A673 (cell line): ENCODE data around the gene SHISA7. TPM values are rescaled to one million over a fixed set of nuclear protein-coding genes. Genes with fewer than 3 reads are reported as not detected.

ENCODE experiments used
- BruUV-seq: library from RNA; stranded (reverse); fragments of 400-500 nt; replicated peaks from 2 replicates; lab custom pipeline; 2021; lab: Mats Ljungman, UMichigan
- CTCF ChIA-PET: fragments of 300-600 bp; sonication (Branson Sonifier 250); formaldehyde crosslinking; loops from one replicate; lab custom pipeline; 2022; ENCODE audit warnings: antibody characterized with exemption; lab: Charles Lee
- POLR2A ChIA-PET: fragments of 300-600 bp; sonication (Branson Sonifier 250); formaldehyde crosslinking; loops from one replicate; lab custom pipeline; 2022; ENCODE audit warnings: antibody characterized with exemption; ENCODE audit not compliant: low non-redundant PET; lab: Charles Lee
- DNase-seq: peaks from one replicate; pipeline ENCODE4 v3.0.0-alpha.2; 2015; ENCODE audit warnings: low spot score
- H3K27ac ChIP-seq: fragments of 200-600 bp; sonication (generic); 2 replicates; pipeline ENCODE4 v1.5.1; 2016; ENCODE audit warnings: mixed run types, low read depth, mild to moderate bottlenecking, mixed read lengths, antibody characterized with exemption, low read length; ENCODE audit not compliant: poor library complexity, severe bottlenecking
- H3K27me3 ChIP-seq: fragments of 200-600 bp; sonication (generic); replicated peaks from 2 replicates; pipeline ENCODE4 v1.6.1; 2017; ENCODE audit warnings: mixed run types, low read depth, mild to moderate bottlenecking, mixed read lengths, antibody characterized with exemption, low read length; ENCODE audit not compliant: insufficient read depth, poor library complexity
- H3K36me3 ChIP-seq: fragments of 200-600 bp; sonication (generic); 2 replicates; pipeline ENCODE4 v1.6.1; 2016; ENCODE audit warnings: mixed run types, mild to moderate bottlenecking, mixed read lengths, antibody characterized with exemption, low read length; ENCODE audit not compliant: insufficient read depth, poor library complexity, severe bottlenecking
- H3K4me1 ChIP-seq: fragments of 200-600 bp; sonication (generic); 2 replicates; pipeline ENCODE4 v1.6.1; 2017; ENCODE audit warnings: mixed run types, mild to moderate bottlenecking, mixed read lengths, antibody characterized with exemption, low read length; ENCODE audit not compliant: insufficient read depth, poor library complexity, severe bottlenecking
- H3K4me3 ChIP-seq: fragments of 200-600 bp; sonication (generic); 2 replicates; pipeline ENCODE4 v1.5.1; 2016; ENCODE audit warnings: low read depth, mixed run types, mild to moderate bottlenecking, mixed read lengths, low read length; ENCODE audit not compliant: poor library complexity, severe bottlenecking
- H3K9me3 ChIP-seq: fragments of 200-600 bp; sonication (generic); 2 replicates; pipeline ENCODE4 v1.6.1; 2016; ENCODE audit warnings: mixed run types, low read depth, mild to moderate bottlenecking, mixed read lengths, antibody characterized with exemption, low read length; ENCODE audit not compliant: poor library complexity, severe bottlenecking
- CTCF ChIP-seq: fragments of 300-800, 200-600 bp; sonication (generic); conservative IDR thresholded peaks from 2 replicates; pipeline ENCODE4 v1.5.1; 2017; ENCODE audit warnings: low read depth, mild to moderate bottlenecking, antibody characterized with exemption, low read length, moderate library complexity, mixed read lengths
- EZH2 ChIP-seq: fragments of 200-600 bp; sonication (generic); IDR thresholded peaks from 2 replicates; pipeline ENCODE4 v1.6.1; 2017; ENCODE audit warnings: borderline replicate concordance, low read depth, mild to moderate bottlenecking, mixed read lengths, antibody characterized with exemption, low read length; ENCODE audit not compliant: poor library complexity, severe bottlenecking
- intact Hi-C: fragments of 100-400 bp; cut with micrococcal nuclease; formaldehyde crosslinking; loops from one replicate; pipeline ENCODE4 v1.10.0; 2022; ENCODE audit not compliant: unreplicated experiment
- total RNA-seq: library from RNA; stranded (reverse); gene quantifications from 2 replicates; pipeline ENCODE4 v1.2.3, GENCODE V29; 2021

SHISA7 gene
- total RNA-seq, 1 experiment from 2014 or later = 0.21 TPM

DNA sequence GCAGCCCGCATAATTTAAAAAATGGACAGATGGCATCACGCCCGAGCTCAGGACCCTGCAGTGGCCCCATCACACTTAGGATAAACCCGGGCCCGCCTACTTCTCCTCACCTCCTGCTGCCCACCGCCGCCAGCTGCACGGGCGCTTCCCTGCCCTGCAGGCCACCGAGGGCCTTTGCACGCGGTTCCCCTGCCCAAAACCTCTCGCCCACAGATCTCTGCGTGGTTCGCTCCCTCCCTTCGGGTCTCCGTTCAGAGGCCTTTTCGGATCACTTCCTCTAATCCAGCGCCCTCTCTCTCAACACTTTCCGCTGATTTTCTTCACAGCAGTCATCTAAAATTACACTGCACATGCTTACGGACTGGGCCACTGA, 1.8 kb downstream of the SHISA7 start:
- Histone ChIP-seq H3K4me1 (peaks cover 20% of the 10 kb centered on the region), H3K36me3 (no peaks in the 10 kb centered on the region), H3K4me3 (no peak overlapping the region), H3K27me3 (peaks cover 49% of the 10 kb centered on the region), H3K9me3 (no peaks in the 10 kb centered on the region), H3K27ac (no peak overlapping the region)
- no peak for TF ChIP-seq EZH2
- POLR2A ChIA-PET = no interaction called here
- no TSS peak for BruUV-seq
- intact Hi-C loops = no loop called here
- CTCF ChIA-PET = no interaction called here
- DNase-seq = no peak

- peaks cover 20% of the 10 kb centered on the region for H3K4me1 ChIP-seq
- peaks cover 45% of the 10 kb centered on the region for H3K27me3 ChIP-seq
- no peaks in the 10 kb centered on the region for H3K36me3 ChIP-seq
- H3K27ac ChIP-seq = no peak overlapping the region
- CTCF ChIA-PET = no interaction called here
- H3K9me3 ChIP-seq = no peaks in the 10 kb centered on the region
- POLR2A ChIA-PET = no interaction called here
- DNase-seq = no peak
- intact Hi-C loops = no loop called here
- no TSS peak for BruUV-seq
- H3K4me3 ChIP-seq = peak overlapping the region; percentile 20
- no peak for TF ChIP-seq CTCF
- no peak for TF ChIP-seq EZH2
Measured at GRCh38 chr19:55440411-55441105, 2.5 kb downstream of the SHISA7 start.

DNA sequence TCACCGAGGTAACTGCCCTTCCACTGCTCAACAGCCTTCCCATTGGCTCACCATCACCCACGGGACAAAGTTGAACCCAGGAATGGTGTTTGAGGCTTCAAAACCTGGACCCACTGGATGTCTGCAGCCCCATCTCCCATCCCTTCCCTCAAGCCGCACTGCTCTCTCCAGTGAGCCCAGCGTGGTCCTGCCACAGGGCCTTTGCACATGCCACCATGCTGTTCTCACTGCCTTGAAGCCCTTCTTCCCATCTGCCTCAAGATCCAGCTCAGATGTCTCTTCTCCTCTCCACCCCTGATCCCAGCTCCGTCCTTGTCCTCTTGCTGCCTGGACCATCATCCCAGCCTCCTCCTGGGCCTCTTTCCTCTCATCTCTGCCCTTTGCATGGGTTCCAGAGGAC, 4.0 kb downstream of the SHISA7 start:
- no TSS peak for BruUV-seq
- no peak for DNase-seq
- Histone ChIP-seq H3K36me3 (no peaks in the 10 kb centered on the region), H3K4me1 (peaks cover 20% of the 10 kb centered on the region), H3K27ac (no peak overlapping the region), H3K4me3 (no peak overlapping the region), H3K9me3 (no peaks in the 10 kb centered on the region), H3K27me3 (peaks cover 35% of the 10 kb centered on the region)
- ChIA-PET CTCF (no interaction called here), POLR2A (no interaction called here)
- intact Hi-C loops = no loop called here
- TF ChIP-seq CTCF (no peak), EZH2 (no peak)
